Measurements from ENCODE around the gene WNT10A.
"Not testable (repeated sequence)": the region's sequence is repeated elsewhere in the genome, so short reads cannot be mapped to it uniquely, and the experiment has no call there.

WNT10A gene

GRCh38 chr2:218931751-218932150, 51.1 kb downstream of the WNT10A start:
- DNase-seq (ENCODE audit: low read depth), result not testable (repeated sequence)
